Vagina (tissue), 2 donors: ENCODE measurements around the gene ZNF467.

Experiments used
- CTCF ChIP-seq, 3 experiments: fragments of 450-650 bp in 2 of 3; fragments of 200-600 bp in 1 of 3; sonication (generic) in 1 of 3; IDR thresholded peaks; one replicate each; pipeline ENCODE4 v1.5.1; 2017 to 2019; ENCODE audit warnings: antibody characterized with exemption in 3 of 3, mild to moderate bottlenecking in 2 of 3, moderate library complexity in 2 of 3
- POLR2A ChIP-seq, 2 donors: fragments of 450-650 bp; IDR thresholded peaks; one replicate each; pipeline ENCODE4 v1.6.1; 2017; ENCODE audit warnings: antibody characterized with exemption in 2 of 2, mild to moderate bottlenecking in 2 of 2, moderate library complexity in 2 of 2
- POLR2AphosphoS5 ChIP-seq, 2 donors: sonication (generic); formaldehyde crosslinking; IDR thresholded peaks; one replicate each; pipeline ENCODE4 v1.9.0; 2017; ENCODE audit warnings: antibody characterized with exemption in 2 of 2, mild to moderate bottlenecking in 2 of 2, low read depth in 1 of 2; ENCODE audit not compliant: insufficient read depth in 1 of 2

- TF ChIP-seq POLR2AphosphoS5 (IDR thresholded peaks at IDR 0.05; ENCODE audit: insufficient read depth in 1 of 2, low read depth in 1 of 2) (no peak), CTCF (IDR thresholded peaks at IDR 0.05) (no peak), POLR2A (IDR thresholded peaks at IDR 0.05) (no peak)
Observed at GRCh38 chr7:149808311-149808710, 34.9 kb upstream of the ZNF467 start.
